Activated CD4-positive, alpha-beta T cell treated with anti-CD3 and anti-CD28 coated beads for 24 hours (primary cell): ENCODE measurements around the gene PEX14.

Source experiments
- DNase-seq, 2 donors: peaks; one replicate each; pipeline ENCODE4 v3.0.0-alpha.2; 2020; ENCODE audit warnings: low read depth in 2 of 2

PEX14 gene

DNA sequence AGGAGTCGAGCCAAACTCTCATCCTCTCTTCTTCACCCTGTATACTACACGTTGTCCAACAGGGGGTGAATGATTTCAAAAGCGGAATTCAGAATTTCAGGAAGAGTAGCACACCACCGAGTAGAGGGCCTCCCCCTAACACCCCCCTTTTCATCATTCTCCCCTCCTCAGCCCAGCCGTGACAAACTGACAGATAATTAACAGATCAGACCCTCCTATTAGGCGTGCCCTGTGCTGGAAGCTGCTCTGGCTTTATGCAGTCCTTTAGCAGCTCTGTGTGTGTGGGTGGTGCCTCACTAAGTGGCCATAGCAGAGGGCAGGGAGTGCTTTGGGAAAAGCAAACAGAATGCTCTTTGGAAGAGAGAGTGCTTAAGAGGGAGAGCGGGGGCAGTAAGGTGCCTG lies 44.3 kb downstream of the PEX14 start:
- no peak for DNase-seq

- no peak for DNase-seq
These were observed 45.7 kb downstream of the PEX14 start for GRCh38 chr1:10520497-10520896.

DNA sequence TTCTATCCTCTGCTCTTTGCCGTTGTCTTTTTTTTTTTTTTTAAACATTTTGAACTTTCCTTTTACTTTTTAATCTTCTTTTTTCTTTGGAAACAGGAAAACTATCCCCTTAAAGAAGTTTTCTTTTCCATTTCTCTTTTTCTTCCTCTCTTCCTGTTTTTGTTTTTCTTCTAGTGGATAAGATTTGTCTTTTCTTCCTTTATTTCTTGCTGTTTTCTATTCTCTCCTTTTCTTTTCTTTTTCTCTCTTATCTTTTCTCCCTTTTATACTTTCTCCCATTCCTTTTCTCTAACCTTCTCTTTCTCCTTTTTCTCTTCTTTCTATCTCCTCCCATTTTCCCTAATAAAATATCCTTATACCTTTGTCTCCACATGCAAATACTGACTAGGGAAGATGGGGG lies 46.2 kb downstream of the PEX14 start:
- no peak for DNase-seq

DNA sequence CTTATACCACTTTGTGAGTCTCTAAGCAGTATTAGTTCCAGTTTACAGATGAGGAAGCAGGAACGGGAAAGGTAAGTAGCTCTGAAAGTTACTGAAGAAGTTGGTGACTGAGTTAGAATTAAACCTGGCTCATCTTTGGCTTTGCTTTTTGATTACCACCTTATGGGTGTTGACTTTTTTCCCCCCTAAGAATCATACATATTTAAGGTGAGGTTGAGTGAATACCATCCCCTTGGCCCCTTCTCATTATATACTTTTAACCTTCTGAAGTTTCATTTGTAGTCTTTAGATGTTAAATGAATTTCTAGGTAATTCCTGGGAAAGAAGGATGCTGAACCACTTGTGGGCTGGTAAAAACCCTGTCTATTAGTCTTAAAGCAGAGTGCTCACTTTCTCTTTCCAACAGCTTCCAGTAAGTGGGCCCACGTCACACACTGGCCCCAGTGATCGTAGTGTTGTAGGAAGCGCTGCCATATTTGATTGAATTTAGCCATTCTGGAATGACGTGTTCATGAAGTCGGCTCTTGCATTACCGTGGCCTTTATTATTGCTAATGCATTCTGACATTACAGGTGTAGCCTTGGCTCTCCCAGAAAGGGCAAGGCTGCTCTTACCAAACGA lies 46.9 kb downstream of the PEX14 start:
- DNase-seq = no peak

DNA sequence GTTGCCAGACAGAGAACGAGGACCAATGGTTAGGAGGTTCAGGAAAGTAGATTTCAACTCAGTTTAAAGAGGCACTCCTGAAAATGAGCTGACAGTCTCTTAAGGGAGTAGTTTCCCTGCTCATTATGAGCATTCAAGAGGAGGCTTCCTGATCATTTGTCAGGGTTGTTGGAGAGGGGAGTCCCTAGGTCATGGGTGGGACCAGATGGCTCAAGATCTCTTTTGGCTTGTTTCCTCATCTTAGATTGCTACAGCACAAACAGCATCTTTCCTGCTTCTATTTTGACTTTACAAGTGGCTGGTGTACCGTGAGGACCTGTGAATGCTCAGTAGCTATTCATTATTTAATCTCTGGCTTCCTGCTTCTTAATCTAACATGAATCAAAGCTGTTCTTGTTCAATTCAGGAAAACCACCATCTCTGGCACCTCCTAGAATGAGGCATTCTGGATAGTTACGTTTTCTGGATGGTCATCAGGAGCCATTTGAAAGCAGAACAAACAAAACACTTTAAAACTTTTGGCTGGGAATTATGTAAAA lies 47.6 kb downstream of the PEX14 start:
- no peak for DNase-seq

GRCh38 chr1:10525208-10525607 lies 50.5 kb downstream of the PEX14 start:
- no peak for DNase-seq

DNA sequence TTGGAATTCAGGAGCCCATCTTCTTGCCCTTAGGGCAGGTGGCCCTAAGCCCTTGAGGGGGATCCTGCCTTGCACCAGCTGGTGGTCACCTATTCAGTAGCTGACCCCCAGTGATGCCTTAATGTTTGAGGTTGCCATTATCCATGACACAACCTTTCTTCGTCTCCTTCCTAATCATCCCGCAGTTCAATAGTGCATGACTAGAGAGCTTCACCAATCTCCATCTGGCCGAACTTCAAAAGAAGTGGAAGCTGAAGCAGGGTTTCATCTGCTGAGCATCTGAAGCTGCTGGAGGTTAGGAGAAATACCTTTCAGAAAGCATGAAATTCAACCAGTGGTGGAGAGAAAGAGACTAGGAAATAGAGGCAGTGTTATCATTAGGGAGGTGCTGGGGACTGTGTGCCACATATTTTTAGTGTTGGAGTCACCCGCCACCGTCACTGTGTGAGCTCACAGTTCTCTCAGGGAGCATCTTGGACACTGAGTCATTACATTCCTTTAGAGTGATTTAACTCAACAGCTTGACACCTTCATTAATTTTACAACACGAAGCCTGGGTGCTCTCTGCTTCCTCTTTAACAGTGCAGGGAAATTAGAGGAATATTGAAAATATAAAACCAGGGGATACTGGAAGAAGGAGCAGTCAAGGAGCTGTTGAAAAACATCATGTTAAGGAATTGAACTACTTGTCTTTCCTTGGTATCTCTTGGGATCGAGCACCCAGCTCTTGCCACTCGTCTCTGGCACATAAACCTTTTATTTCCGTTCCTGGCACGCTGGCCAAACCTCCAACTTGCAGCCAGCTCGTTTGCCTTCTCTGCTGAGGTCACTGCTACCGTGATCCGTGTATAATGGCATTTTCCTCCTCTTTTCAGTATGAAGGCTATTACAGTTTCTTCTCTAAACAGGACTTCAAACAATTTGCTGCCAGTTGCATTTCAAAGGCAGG lies 53.6 kb downstream of the PEX14 start:
- no peak for DNase-seq

GRCh38 chr1:10529091-10529490 lies 54.3 kb downstream of the PEX14 start:
- no peak for DNase-seq

GRCh38 chr1:10529765-10530164 lies 55.0 kb downstream of the PEX14 start:
- no peak for DNase-seq

DNA sequence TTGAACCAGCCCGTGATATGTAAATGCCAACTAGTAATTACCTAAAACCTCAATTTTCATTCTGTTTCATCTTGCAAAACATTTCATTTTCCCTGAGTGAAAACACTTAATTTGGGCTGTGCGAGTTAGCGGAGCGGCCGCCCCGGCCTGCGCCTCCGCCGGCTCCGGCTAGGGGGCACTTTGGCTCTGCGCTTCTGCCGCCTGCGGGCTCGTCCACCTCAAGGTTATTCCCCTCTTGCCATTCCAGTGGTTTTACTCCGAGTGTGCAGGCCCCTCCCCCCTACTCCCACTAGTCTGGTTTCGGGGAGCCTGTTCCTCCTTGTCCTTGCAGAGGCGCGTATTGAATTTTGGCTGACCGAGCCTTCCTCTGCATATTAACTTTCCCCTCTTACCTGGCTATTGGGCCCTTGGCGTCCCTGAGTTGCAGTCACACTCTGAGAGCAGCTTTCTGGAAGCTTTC lies 55.6 kb downstream of the PEX14 start:
- no peak for DNase-seq

GRCh38 chr1:10530756-10531495 lies 56.2 kb downstream of the PEX14 start:
- DNase-seq = no peak

GRCh38 chr1:10532362-10532761 lies 57.6 kb downstream of the PEX14 start:
- no peak for DNase-seq

GRCh38 chr1:10534519-10534918 lies 59.8 kb downstream of the PEX14 start:
- DNase-seq = no peak

GRCh38 chr1:10536133-10536770 lies 61.5 kb downstream of the PEX14 start:
- no peak for DNase-seq

- DNase-seq = no peak
These were observed 62.5 kb downstream of the PEX14 start for GRCh38 chr1:10537082-10537766.

GRCh38 chr1:10538646-10539355 lies 64.1 kb downstream of the PEX14 start:
- no peak for DNase-seq

GRCh38 chr1:10539411-10540043 lies 64.8 kb downstream of the PEX14 start:
- no peak for DNase-seq

DNA sequence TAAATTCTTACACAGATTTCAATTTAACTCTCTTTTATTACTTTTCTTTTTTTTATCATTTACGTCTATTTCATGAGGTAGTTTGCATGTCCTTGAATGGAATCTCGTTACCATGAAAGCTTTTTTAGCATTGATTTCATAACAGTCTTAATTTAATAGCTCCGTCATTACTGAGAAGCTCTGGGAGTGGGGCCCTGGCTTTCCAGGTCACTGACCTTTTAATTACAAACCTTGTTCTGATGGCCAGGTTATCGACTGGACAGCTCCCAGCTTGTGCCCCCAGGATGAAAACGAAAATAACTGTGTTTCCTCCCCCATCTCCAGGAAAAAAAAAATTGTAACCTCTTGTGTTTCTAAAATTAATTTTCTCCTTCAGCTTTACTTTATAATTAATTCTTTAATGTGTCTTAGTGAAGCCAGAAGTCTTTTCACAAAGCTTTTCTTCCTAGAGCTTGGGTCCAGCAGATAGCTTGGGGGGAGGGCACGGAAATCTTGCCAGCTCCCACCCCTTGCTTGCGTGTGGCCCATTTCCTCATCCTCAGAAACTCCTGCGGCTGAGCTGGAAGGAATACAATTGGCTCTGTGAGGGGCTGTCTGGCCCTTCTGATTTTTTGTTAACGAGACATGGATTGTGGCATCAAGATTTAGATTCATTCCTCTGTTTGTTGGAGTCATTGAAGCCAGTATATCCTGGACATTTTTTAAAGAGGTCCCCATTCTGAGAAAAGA lies 65.7 kb downstream of the PEX14 start:
- no peak for DNase-seq

DNA sequence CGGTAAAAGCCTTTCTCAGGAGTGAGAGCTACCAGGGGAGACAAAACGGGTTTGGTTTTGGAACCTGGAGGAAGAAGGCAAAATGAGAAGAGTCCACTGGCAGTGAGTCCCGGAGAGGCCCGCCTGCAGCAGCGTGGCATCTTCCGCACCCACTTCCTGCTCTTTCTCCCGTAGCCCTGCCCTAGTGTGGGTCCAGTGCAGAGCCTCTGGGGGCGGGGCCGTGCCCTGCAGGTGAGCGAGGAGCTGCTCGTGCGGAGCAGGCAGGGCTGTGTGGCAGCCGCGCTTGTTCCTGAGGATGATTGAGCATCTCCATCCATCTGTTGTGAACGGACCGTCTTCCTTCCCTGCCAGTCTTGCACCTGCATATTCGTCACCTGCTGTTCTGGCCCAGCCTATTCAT lies 66.5 kb downstream of the PEX14 start:
- DNase-seq = no peak
